GM12878 (cell line): Measurements from ENCODE around the gene BRSK2. TPM values are rescaled to one million over a fixed set of nuclear protein-coding genes. Genes with fewer than 3 reads are reported as not detected.

ENCODE experiments used
- ATAC-seq: fragments of 200-7000 bp; cut with Tn5 transposase; 3 replicates; pipeline ENCODE4 v1.9.1; 2020; ENCODE audit warnings: mild to moderate bottlenecking, moderate library complexity
- BruUV-seq: library from RNA; stranded (reverse); fragments of 400-500 nt; replicated peaks from 2 replicates; lab custom pipeline; 2021; lab: Mats Ljungman, UMichigan
- CTCF ChIA-PET: fragments of 300-600 bp; sonication (Branson Sonifier 250); formaldehyde crosslinking; extraction: SDS; loops from one replicate; lab custom pipeline; 2021; ENCODE audit warnings: inconsistent platforms; lab: Yijun Ruan, JAX
- POLR2A ChIA-PET: fragments of 350-600 bp; formaldehyde crosslinking; extraction: SDS; loops from one replicate; lab custom pipeline; 2021; ENCODE audit warnings: inconsistent platforms; lab: Charles Lee
- RAD21 ChIA-PET: fragments of 300-600 bp; sonication (Branson Sonifier 250); formaldehyde crosslinking; loops from one replicate; lab custom pipeline; 2023; ENCODE audit warnings: antibody characterized with exemption; ENCODE audit not compliant: unreplicated experiment; lab: Charles Lee
- SMC1A ChIA-PET: fragments of 300-600 bp; sonication (Branson Sonifier 250); formaldehyde crosslinking; loops from one replicate; lab custom pipeline; 2023; ENCODE audit not compliant: unreplicated experiment, uncharacterized antibody; lab: Charles Lee
- DNase-seq: peaks from one replicate; pipeline ENCODE4 v3.0.0-alpha.2; 2011; ENCODE audit warnings: low read depth, low spot score
- FAIRE-seq: peaks from 3 replicates; lab custom pipeline; 2011; peaks lifted over from hg19 to GRCh38; lab: Jason Lieb, UNC
- H2AFZ ChIP-seq: 2 replicates; pipeline ENCODE4 v1.6.0; 2011; ENCODE audit warnings: low read depth, low read length, control low read depth; ENCODE audit not compliant: control insufficient read depth
- H3K27ac ChIP-seq: 2 replicates; pipeline ENCODE4 v1.5.1; 2011; ENCODE audit warnings: control low read depth; ENCODE audit not compliant: control insufficient read depth, insufficient read depth
- H3K27me3 ChIP-seq, 2 experiments: replicated peaks in 1 of 2; 2 replicates each; pipeline versions ENCODE4 v1.6.0 to v1.6.1; 2011; ENCODE audit warnings: low read length in 1 of 2; ENCODE audit not compliant: control insufficient read depth in 2 of 2, insufficient read depth in 2 of 2
- H3K36me3 ChIP-seq, 2 experiments: 2 replicates each; pipeline ENCODE4 v1.5.1; 2011; ENCODE audit warnings: low read length in 1 of 2; ENCODE audit not compliant: control insufficient read depth in 2 of 2, insufficient read depth in 2 of 2
- H3K4me1 ChIP-seq: 2 replicates; pipeline ENCODE4 v1.6.1; 2011; ENCODE audit warnings: mild to moderate bottlenecking, low read length, moderate library complexity, mixed read lengths; ENCODE audit not compliant: control insufficient read depth, insufficient read depth
- H3K4me2 ChIP-seq: 2 replicates; pipeline ENCODE4 v1.6.0; 2011; ENCODE audit warnings: control low read depth; ENCODE audit not compliant: control insufficient read depth, insufficient read depth
- H3K4me3 ChIP-seq: fragments of 200-600 bp; sonication (generic); 2 replicates; pipeline ENCODE4 v1.5.1; 2016
- H3K79me2 ChIP-seq: 2 replicates; pipeline ENCODE4 v1.6.0; 2011; ENCODE audit warnings: low read length; ENCODE audit not compliant: control insufficient read depth, insufficient read depth
- H3K9ac ChIP-seq: 2 replicates; pipeline ENCODE4 v1.8.0; 2011; ENCODE audit warnings: low read length, control low read depth, mixed read lengths; ENCODE audit not compliant: control insufficient read depth, insufficient read depth
- H3K9me3 ChIP-seq: replicated peaks from 3 replicates; pipeline ENCODE4 v1.5.1; 2011; ENCODE audit warnings: mild to moderate bottlenecking, low read length; ENCODE audit not compliant: control insufficient read depth, insufficient read depth
- H4K20me1 ChIP-seq: 2 replicates; pipeline ENCODE4 v1.6.0; 2011; ENCODE audit not compliant: control insufficient read depth, insufficient read depth
- ASH2L ChIP-seq: fragments of 300-600, 200-600 bp; sonication (generic); IDR thresholded peaks from 2 replicates; pipeline ENCODE4 v1.6.1; 2017; ENCODE audit warnings: low read depth, mild to moderate bottlenecking, borderline replicate concordance
- BRCA1 ChIP-seq: IDR thresholded peaks from 2 replicates; pipeline ENCODE4 v1.6.1; 2011; ENCODE audit warnings: low read depth, low read length, improper control_type of control experiment
- CEBPZ ChIP-seq: fragments of 150-350 bp; IDR thresholded peaks from 2 replicates; pipeline ENCODE4 v1.6.1; 2016; ENCODE audit warnings: low read depth, low read length
- CHD4 ChIP-seq: fragments of 200-600 bp; sonication (generic); IDR thresholded peaks from 2 replicates; pipeline ENCODE4 v1.6.1; 2016; ENCODE audit warnings: mild to moderate bottlenecking
- HDGF ChIP-seq: fragments of 450-650 bp; IDR thresholded peaks from 2 replicates; pipeline ENCODE4 v1.6.1; 2016; ENCODE audit warnings: antibody characterized with exemption
- MTA3 ChIP-seq: IDR thresholded peaks from 2 replicates; pipeline ENCODE4 v1.6.1; 2012; ENCODE audit warnings: low read length, inconsistent platforms, borderline replicate concordance
- NFYA ChIP-seq: IDR thresholded peaks from 2 replicates; pipeline ENCODE4 v1.6.1; 2011; ENCODE audit warnings: low read depth, mild to moderate bottlenecking, low read length, improper control_type of control experiment, borderline replicate concordance
- NKRF ChIP-seq: fragments of 450-650 bp; conservative IDR thresholded peaks from 2 replicates; pipeline ENCODE4 v1.6.1; 2017; ENCODE audit warnings: mild to moderate bottlenecking, moderate library complexity
- NR2C1 ChIP-seq: fragments of 450-650 bp; IDR thresholded peaks from 2 replicates; pipeline ENCODE4 v1.6.1; 2017; ENCODE audit warnings: antibody characterized with exemption, mild to moderate bottlenecking, moderate library complexity
- POLR2AphosphoS2 ChIP-seq: IDR thresholded peaks from 2 replicates; pipeline ENCODE4 v1.6.1; 2011; ENCODE audit warnings: low read depth, mild to moderate bottlenecking, low read length, improper control_type of control experiment, moderate library complexity
- SP1 ChIP-seq: IDR thresholded peaks from one replicate; pipeline ENCODE4 v1.6.1; 2011; ENCODE audit warnings: low read depth, low read length
- ZBTB33 ChIP-seq: fragments of 450-650 bp; IDR thresholded peaks from 2 replicates; pipeline ENCODE4 v1.6.1; 2017; ENCODE audit warnings: mild to moderate bottlenecking
- ZBTB4 ChIP-seq: fragments of 450-650 bp; formaldehyde crosslinking; IDR thresholded peaks from 2 replicates; pipeline ENCODE4 v1.4.0; 2022; ENCODE audit warnings: mild to moderate bottlenecking, moderate library complexity
- WGBS: methylation state at CpG from one replicate; pipeline ENCODE4 v1.1.6; 2016; ENCODE audit warnings: low lambda C conversion rate; ENCODE audit not compliant: insufficient replicate concordance, insufficient coverage; ENCODE audit errors: missing lambda C conversion rate; 5-methylcytosine and 5-hydroxymethylcytosine counted together
- in situ Hi-C: fragments of 300-500 bp; cut with MboI; formaldehyde crosslinking; loops from 9 replicates; pipeline ENCODE4 v1.14.3; 2018; ENCODE audit warnings: mixed read lengths
- intact Hi-C: fragments of 100-400 bp; cut with micrococcal nuclease; formaldehyde crosslinking; loops from one replicate; pipeline ENCODE4 v1.14.2; 2022; ENCODE audit not compliant: unreplicated experiment
- polyA plus RNA-seq, 11 experiments: library from polyadenylated mRNA; depleted of rRNA in 4 of 11; unstranded in 6 of 11; stranded (reverse) in 5 of 11; fragments of >200 nt; fragmentation: Nextera tagmentation in 4 of 11; fragmentation: Illumina TruSeq in 1 of 11; extraction: Ambion mirVana in 4 of 11; extraction: Trizol in 1 of 11; gene quantifications; 1 replicate in 1 of 11; 2 replicates in 10 of 11; pipeline versions ENCODE4 v1.2.1 to v1.2.3, GENCODE V29; 2011 to 2016; ENCODE audit warnings: inconsistent platforms in 2 of 11, missing spikeins in 2 of 11, low read depth in 1 of 11
- total RNA-seq, 4 experiments: library from RNA; depleted of rRNA in 3 of 4; stranded (reverse); fragments of >200 nt in 3 of 4; fragmentation: Illumina TruSeq in 1 of 4; extraction: Trizol in 1 of 4; gene quantifications; 2 replicates each; pipeline versions ENCODE4 v1.2.1 to v1.2.3, GENCODE V29; 2013 to 2021

The BRSK2 gene
- total and polyA plus RNA-seq, 10 of the 15 experiments (the other 5 are each of a cell fraction or from before 2014, with no cell fraction given) = 0.13 TPM; not detected in 9

GRCh38 chr11:1348796-1349326 lies 40.9 kb upstream of the BRSK2 start:
- ChIA-PET RAD21 (no interaction called here), SMC1A (no interaction called here), CTCF (no interaction called here), POLR2A (no interaction called here)
- intact Hi-C loops = no loop called here
- Histone ChIP-seq H3K9me3 (no peaks in the 10 kb centered on the region), H2AFZ (no peak overlapping the region), H3K4me3 (no peak overlapping the region), H3K4me2 (no peak overlapping the region), H3K9ac (no peak overlapping the region), H3K79me2 (no peaks in the 10 kb centered on the region), H3K36me3 (no peaks in the 10 kb centered on the region), H3K27me3 (no peaks in the 10 kb centered on the region), H4K20me1 (no peaks in the 10 kb centered on the region), H3K4me1 (no peaks in the 10 kb centered on the region), H3K27ac (no peak overlapping the region)
- no peak for DNase-seq
- no TSS peak for BruUV-seq
- FAIRE-seq = no peak
- in situ Hi-C loops = no loop called here
- 33% methylated on average over 25 of the region's 25 CpGs for WGBS
- no peak for ATAC-seq
- TF ChIP-seq NFYA (no peak), SP1 (no peak), MTA3 (no peak), NKRF (no peak), NR2C1 (no peak), ASH2L (no peak), ZBTB33 (no peak), CHD4 (no peak), HDGF (no peak), ZBTB4 (CRISPR knock-in tag) (no peak), CEBPZ (no peak), POLR2AphosphoS2 (no peak), BRCA1 (no peak)
